Endothelial cell of umbilical vein (primary cell): ENCODE results near the gene KBTBD6. TPM values are rescaled to one million over a fixed set of nuclear protein-coding genes. Genes with fewer than 3 reads are reported as not detected.

Source experiments
- BruUV-seq: library from RNA; stranded (reverse); fragments of 400-500 nt; replicated peaks from 2 replicates; lab custom pipeline; 2021; lab: Mats Ljungman, UMichigan
- CTCF ChIA-PET: fragments of 300-600, 350-600 bp; sonication (Branson Sonifier 250); formaldehyde crosslinking; loops from one replicate; lab custom pipeline; 2021; ENCODE audit warnings: antibody characterized with exemption, inconsistent platforms; lab: Charles Lee
- POLR2A ChIA-PET: fragments of 300-600, 350-600 bp; sonication (Branson Sonifier 250); formaldehyde crosslinking; loops from one replicate; lab custom pipeline; 2021; ENCODE audit warnings: antibody characterized with exemption, inconsistent platforms; lab: Charles Lee
- DNase-seq: peaks from one replicate; pipeline ENCODE4 v3.0.0-alpha.2; 2011; ENCODE audit warnings: low read depth, low spot score
- FAIRE-seq: peaks from 2 replicates; lab custom pipeline; 2011; peaks lifted over from hg19 to GRCh38; lab: Jason Lieb, UNC
- H2AFZ ChIP-seq: 2 replicates; pipeline ENCODE4 v1.6.0; 2012; ENCODE audit warnings: low read depth, low read length, control low read depth, inconsistent platforms
- H3K27ac ChIP-seq: 2 replicates; pipeline ENCODE4 v1.5.1; 2011; ENCODE audit warnings: low read depth, mild to moderate bottlenecking, control low read depth, low read length, moderate library complexity; ENCODE audit not compliant: insufficient read depth
- H3K27me3 ChIP-seq, 2 experiments: 2 replicates each; pipeline versions ENCODE4 v1.6.0 to v1.6.1; 2011; ENCODE audit warnings: low read length in 2 of 2, mixed read lengths in 1 of 2; ENCODE audit not compliant: control insufficient read depth in 2 of 2, insufficient read depth in 2 of 2
- H3K36me3 ChIP-seq, 2 experiments: 2 replicates in 1 of 2; 3 replicates in 1 of 2; pipeline ENCODE4 v1.5.1; 2011; ENCODE audit warnings: low read length in 2 of 2, mild to moderate bottlenecking in 1 of 2, moderate library complexity in 1 of 2; ENCODE audit not compliant: control insufficient read depth in 2 of 2, insufficient read depth in 2 of 2; ENCODE audit errors: extremely low read depth in 1 of 2
- H3K4me1 ChIP-seq: 3 replicates; pipeline ENCODE4 v1.5.1; 2011; ENCODE audit warnings: mild to moderate bottlenecking, low read length; ENCODE audit not compliant: control insufficient read depth, insufficient read depth; ENCODE audit errors: extremely low read depth
- H3K4me2 ChIP-seq: 2 replicates; pipeline ENCODE4 v1.6.1; 2011; ENCODE audit warnings: low read length, control low read depth, mixed read lengths; ENCODE audit not compliant: insufficient read depth
- H3K4me3 ChIP-seq, 3 experiments: fragments of 200-600 bp in 1 of 3; sonication (generic), shearing (Covaris generic) in 1 of 3; replicated peaks in 1 of 3; 2 replicates each; pipeline ENCODE4 v1.5.1; 2011 to 2016; ENCODE audit warnings: control low read depth in 3 of 3, low read length in 3 of 3, mild to moderate bottlenecking in 2 of 3, inconsistent platforms in 1 of 3, low read depth in 1 of 3, moderate library complexity in 1 of 3; ENCODE audit not compliant: insufficient read depth in 1 of 3
- H3K79me2 ChIP-seq: 2 replicates; pipeline ENCODE4 v1.6.0; 2012; ENCODE audit warnings: low read length, inconsistent platforms; ENCODE audit not compliant: control insufficient read depth, insufficient read depth
- H3K9ac ChIP-seq: replicated peaks from 2 replicates; pipeline ENCODE3; 2011; ENCODE audit warnings: low read length, control low read depth; ENCODE audit not compliant: insufficient read depth; ENCODE audit errors: extremely low read depth
- H3K9me1 ChIP-seq: replicated peaks from 3 replicates; pipeline ENCODE4 v1.6.0; 2011; ENCODE audit warnings: mild to moderate bottlenecking, low read length; ENCODE audit not compliant: control insufficient read depth, insufficient read depth; ENCODE audit errors: extremely low read depth
- H3K9me3 ChIP-seq: replicated peaks from 2 replicates; pipeline ENCODE4 v1.5.1; 2012; ENCODE audit warnings: low read length, inconsistent platforms; ENCODE audit not compliant: control insufficient read depth, insufficient read depth
- H4K20me1 ChIP-seq: replicated peaks from 2 replicates; pipeline ENCODE3; 2011; ENCODE audit warnings: mild to moderate bottlenecking, low read length; ENCODE audit not compliant: control insufficient read depth, insufficient read depth; ENCODE audit errors: extremely low read depth
- EZH2 ChIP-seq: IDR thresholded peaks from 2 replicates; pipeline ENCODE4 v1.6.1; 2012; ENCODE audit warnings: borderline replicate concordance, low read depth, mild to moderate bottlenecking, moderate library complexity, low read length, inconsistent platforms; ENCODE audit not compliant: severe bottlenecking
- FOS ChIP-seq: IDR thresholded peaks from 2 replicates; pipeline ENCODE4 v1.6.1; 2011; ENCODE audit warnings: mild to moderate bottlenecking, low read length, moderate library complexity, borderline replicate concordance; ENCODE audit not compliant: insufficient read depth
- GATA2 ChIP-seq: IDR thresholded peaks from 2 replicates; pipeline ENCODE4 v1.7.0; 2011; ENCODE audit warnings: low read depth, mild to moderate bottlenecking, moderate library complexity, mixed read lengths, low read length; ENCODE audit not compliant: insufficient read length, insufficient read depth
- JUN ChIP-seq: IDR thresholded peaks from 2 replicates; pipeline ENCODE4 v1.6.1; 2011; ENCODE audit warnings: borderline replicate concordance, low read depth; ENCODE audit not compliant: insufficient read length, insufficient read depth
- MYC ChIP-seq: IDR thresholded peaks from one replicate; pipeline ENCODE4 v1.6.1; 2011; ENCODE audit warnings: mild to moderate bottlenecking, low read depth, low read length
- POLR2A ChIP-seq: IDR thresholded peaks from 2 replicates; pipeline ENCODE4 v1.6.1; 2012; ENCODE audit warnings: low read depth, mild to moderate bottlenecking, control low read depth, low read length
- POLR2AphosphoS5 ChIP-seq: IDR thresholded peaks from 2 replicates; pipeline ENCODE4 v1.6.1; 2012; ENCODE audit warnings: low read depth, mild to moderate bottlenecking, control low read depth, low read length, moderate library complexity; ENCODE audit not compliant: insufficient read depth
- dilution Hi-C: fragments of 300-500 bp; cut with MboI; formaldehyde crosslinking; loops from one replicate; pipeline ENCODE4 v1.15.0; 2019; ENCODE audit warnings: low sequenced_read_pairs; ENCODE audit not compliant: extremely low pct_ligation_motif_present
- intact Hi-C: fragments of 100-400 bp; cut with micrococcal nuclease; formaldehyde crosslinking; loops from one replicate; pipeline ENCODE4 v1.10.0; 2022
- polyA plus RNA-seq, 4 experiments: library from polyadenylated mRNA; depleted of rRNA in 3 of 4; stranded (reverse) in 3 of 4; unstranded in 1 of 4; fragments of >200 nt; gene quantifications; 2 replicates each; pipeline versions ENCODE4 v1.2.1 to v1.2.3, GENCODE V29; 2011 to 2012; ENCODE audit warnings: missing spikeins in 1 of 4
- total RNA-seq: library from RNA; stranded (reverse); gene quantifications from 2 replicates; pipeline ENCODE4 v1.2.3, GENCODE V29; 2021
- TF ChIP-seq, protein P1 (sequence below): IDR thresholded peaks from 2 replicates; pipeline ENCODE4 v1.6.1; 2011; ENCODE audit not compliant: insufficient read depth, insufficient read length
- TF ChIP-seq, protein P2 (sequence below), 2 donors: IDR thresholded peaks; 1 replicate in 1 of 2; 2 replicates in 1 of 2; pipeline ENCODE4 v1.5.1; 2011; ENCODE audit warnings: low read length in 2 of 2, mild to moderate bottlenecking in 2 of 2, moderate library complexity in 2 of 2, control low read depth in 1 of 2, inconsistent platforms in 1 of 2, low read depth in 1 of 2; ENCODE audit not compliant: insufficient read depth in 1 of 2; ENCODE audit errors: extremely low read depth in 1 of 2

The KBTBD6 gene
- total and polyA plus RNA-seq, 2 donors (not counting 3 experiments of a cell fraction or from before 2014, with no cell fraction given), result 2.6 to 6.6 TPM

DNA sequence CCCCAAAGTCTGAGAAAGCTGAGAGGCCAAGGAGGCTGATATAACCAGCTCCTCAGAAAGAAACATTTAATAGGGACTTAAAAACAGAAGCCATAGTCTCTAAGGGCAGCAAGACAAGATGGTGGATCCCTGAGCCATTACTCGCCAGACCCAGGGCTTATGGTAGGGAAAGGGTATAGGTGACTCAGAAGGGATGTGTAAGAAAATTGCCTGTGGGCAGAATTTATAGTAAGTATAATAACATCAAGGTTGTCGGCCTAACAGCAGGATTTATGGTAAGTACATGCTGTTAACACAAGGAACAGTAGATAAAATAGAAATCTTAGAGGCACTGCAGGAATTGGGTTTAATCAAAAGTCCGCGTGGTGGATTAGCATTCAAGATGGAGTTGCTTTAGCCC, 14.7 kb downstream of the KBTBD6 start:
- Histone ChIP-seq H3K9me1 (no peaks in the 10 kb centered on the region), H3K4me3 (no peak overlapping the region), H3K4me1 (no peaks in the 10 kb centered on the region), H2AFZ (no peak overlapping the region), H3K9ac (no peak overlapping the region), H3K79me2 (no peaks in the 10 kb centered on the region), H4K20me1 (no peaks in the 10 kb centered on the region), H3K4me2 (no peak overlapping the region), H3K9me3 (no peaks in the 10 kb centered on the region), H3K36me3 (no peaks in the 10 kb centered on the region), H3K27ac (no peak overlapping the region), H3K27me3 (no peaks in the 10 kb centered on the region)
- CTCF ChIA-PET, result no interaction called here
- no TSS peak for BruUV-seq
- TF ChIP-seq JUN (no peak), MYC (no peak)
- FAIRE-seq (no peak), DNase-seq (no peak)
- dilution Hi-C loops (no loop called here), intact Hi-C loops (no loop called here)
- POLR2A ChIA-PET, result no interaction called here

DNA sequence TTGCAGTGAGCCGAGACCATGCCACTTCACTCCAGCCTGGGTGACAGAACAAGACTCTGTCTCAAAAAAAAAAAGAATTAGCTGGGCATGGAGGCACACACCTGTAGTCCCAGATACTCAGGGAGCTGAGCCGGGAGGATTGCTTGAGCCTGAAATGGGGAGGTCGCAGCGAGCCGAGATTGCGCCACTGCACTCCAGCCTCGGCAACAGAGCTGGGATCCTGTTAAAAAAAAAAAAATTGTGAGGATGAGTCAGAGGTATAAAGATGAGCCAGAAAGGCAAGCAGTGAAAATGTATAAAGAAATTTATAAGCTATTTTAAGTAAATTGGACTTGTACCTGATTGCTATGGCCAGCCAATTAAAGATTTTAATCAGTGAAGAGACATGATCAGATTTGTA, 21.1 kb downstream of the KBTBD6 start:
- no peaks in the 10 kb centered on the region for H3K36me3 ChIP-seq
- POLR2A ChIA-PET, result no interaction called here
- no peak for FAIRE-seq

More for the DNA sequence above, 21.1 kb downstream of the KBTBD6 start:
- no peak for DNase-seq
- Histone ChIP-seq H3K4me1 (no peaks in the 10 kb centered on the region), H2AFZ (no peak overlapping the region), H3K4me2 (no peak overlapping the region), H3K4me3 (no peak overlapping the region), H4K20me1 (no peaks in the 10 kb centered on the region), H3K9ac (no peak overlapping the region), H3K9me1 (no peaks in the 10 kb centered on the region), H3K79me2 (no peaks in the 10 kb centered on the region), H3K9me3 (no peaks in the 10 kb centered on the region), H3K27ac (no peak overlapping the region), H3K27me3 (no peaks in the 10 kb centered on the region)
- no TSS peak for BruUV-seq
- CTCF ChIA-PET, result interaction anchor here (1.0 to 1.8 kb wide), 3 partner anchors 12 to 111 kb away, joined by 3 to 6 read pairs (median 3); no protein-coding TSS in a partner anchor
- dilution Hi-C loops (no loop called here), intact Hi-C loops (no loop called here)
- TF ChIP-seq, protein P1, sequence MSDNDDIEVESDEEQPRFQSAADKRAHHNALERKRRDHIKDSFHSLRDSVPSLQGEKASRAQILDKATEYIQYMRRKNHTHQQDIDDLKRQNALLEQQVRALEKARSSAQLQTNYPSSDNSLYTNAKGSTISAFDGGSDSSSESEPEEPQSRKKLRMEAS, result no peak
- TF ChIP-seq POLR2AphosphoS5 (no peak), EZH2 (no peak), FOS (no peak), MYC (no peak), POLR2A (no peak), JUN (no peak), GATA2 (no peak)
- TF ChIP-seq, protein P2, sequence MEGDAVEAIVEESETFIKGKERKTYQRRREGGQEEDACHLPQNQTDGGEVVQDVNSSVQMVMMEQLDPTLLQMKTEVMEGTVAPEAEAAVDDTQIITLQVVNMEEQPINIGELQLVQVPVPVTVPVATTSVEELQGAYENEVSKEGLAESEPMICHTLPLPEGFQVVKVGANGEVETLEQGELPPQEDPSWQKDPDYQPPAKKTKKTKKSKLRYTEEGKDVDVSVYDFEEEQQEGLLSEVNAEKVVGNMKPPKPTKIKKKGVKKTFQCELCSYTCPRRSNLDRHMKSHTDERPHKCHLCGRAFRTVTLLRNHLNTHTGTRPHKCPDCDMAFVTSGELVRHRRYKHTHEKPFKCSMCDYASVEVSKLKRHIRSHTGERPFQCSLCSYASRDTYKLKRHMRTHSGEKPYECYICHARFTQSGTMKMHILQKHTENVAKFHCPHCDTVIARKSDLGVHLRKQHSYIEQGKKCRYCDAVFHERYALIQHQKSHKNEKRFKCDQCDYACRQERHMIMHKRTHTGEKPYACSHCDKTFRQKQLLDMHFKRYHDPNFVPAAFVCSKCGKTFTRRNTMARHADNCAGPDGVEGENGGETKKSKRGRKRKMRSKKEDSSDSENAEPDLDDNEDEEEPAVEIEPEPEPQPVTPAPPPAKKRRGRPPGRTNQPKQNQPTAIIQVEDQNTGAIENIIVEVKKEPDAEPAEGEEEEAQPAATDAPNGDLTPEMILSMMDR (IDR thresholded peaks at IDR 0.05; ENCODE audit: extremely low read depth in 1 of 2, insufficient read depth in 1 of 2, low read depth in 1 of 2, low read length in 2 of 2), result no peak
